Measurements from ENCODE around the gene CPA3.

The CPA3 gene, protein sequence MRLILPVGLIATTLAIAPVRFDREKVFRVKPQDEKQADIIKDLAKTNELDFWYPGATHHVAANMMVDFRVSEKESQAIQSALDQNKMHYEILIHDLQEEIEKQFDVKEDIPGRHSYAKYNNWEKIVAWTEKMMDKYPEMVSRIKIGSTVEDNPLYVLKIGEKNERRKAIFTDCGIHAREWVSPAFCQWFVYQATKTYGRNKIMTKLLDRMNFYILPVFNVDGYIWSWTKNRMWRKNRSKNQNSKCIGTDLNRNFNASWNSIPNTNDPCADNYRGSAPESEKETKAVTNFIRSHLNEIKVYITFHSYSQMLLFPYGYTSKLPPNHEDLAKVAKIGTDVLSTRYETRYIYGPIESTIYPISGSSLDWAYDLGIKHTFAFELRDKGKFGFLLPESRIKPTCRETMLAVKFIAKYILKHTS
- 0 reads per million in 4 donors for total RNA-seq

DNA sequence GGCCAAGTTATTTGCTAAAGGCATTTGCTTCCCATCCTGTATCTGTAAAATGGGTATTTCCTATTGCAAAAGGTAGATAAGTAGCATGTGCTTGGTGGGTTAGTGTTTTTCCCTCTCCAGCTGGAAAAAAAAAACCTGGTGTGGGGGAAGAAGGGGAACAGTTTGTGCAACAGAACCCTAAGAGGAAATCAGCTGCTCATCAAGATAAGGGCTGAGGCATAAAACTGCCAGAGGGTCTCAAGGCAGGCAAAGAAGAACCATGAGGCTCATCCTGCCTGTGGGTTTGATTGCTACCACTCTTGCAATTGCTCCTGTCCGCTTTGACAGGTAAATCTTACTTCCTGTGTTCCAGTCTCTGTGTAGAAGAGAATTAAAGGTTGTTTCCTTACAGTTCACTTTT lies at the start of gene CPA3:
Gene CPA3, plus strand, starts transcription at position 248 of the 400 bp plus-strand sequence. Its CDS starts 12 bp downstream, at position 260.
- no peak for DNase-seq

DNA sequence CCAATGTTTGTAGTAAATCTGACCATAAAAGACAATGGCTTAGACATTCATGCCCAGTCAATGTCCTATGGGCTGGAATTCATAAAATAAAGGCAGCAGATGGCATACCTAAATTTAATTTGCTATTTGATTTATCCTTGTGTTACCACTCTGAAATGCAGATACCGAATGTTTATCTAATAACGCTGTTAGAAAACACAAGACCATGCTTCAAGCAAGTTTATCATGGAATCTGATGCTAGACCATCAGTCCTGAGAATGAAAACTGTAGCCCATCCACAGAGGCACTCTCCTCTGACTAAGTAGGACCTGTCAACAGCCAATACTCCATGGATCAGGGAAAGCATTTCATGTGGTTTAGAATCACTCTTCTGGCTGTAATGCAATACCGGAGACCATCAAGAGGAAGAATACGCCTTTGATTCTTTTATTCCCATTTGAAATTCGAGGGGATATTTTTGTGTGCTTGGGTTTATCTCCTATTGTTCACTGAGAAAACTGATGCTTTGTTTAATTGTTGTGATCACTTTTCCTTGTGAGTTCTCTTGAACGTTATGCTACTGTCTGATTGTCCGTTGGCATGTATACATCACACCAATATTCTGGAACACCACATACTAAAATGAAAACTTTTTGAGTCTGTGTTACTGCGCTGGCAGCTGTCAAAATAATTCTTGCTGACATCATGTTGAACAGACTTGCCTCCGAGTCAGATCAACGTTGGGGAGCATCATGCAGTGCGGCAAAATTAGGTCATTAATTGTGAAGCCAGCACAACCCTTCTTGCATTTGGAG lies 49.6 kb upstream of the CPA3 start:
- DNase-seq: no peak

DNA sequence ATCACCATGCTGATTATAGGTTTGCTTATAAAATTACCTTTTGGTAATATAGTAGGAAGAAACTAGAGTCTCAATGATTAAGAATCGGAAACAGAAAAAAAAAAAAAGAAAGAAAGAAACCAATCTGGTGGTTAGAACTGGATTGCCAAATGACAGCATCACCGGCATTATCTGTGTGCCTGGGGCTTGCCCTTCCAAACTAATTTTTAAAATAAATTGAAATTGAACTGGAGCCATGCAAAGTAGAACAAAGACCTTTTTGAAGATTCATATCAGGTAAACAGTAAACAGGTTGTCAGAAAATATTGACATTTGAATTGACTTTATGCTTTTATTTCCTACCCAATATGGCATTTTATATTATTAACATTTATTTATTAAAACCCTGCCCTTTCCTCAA lies 48.7 kb upstream of the CPA3 start:
- no peak for DNase-seq

DNA sequence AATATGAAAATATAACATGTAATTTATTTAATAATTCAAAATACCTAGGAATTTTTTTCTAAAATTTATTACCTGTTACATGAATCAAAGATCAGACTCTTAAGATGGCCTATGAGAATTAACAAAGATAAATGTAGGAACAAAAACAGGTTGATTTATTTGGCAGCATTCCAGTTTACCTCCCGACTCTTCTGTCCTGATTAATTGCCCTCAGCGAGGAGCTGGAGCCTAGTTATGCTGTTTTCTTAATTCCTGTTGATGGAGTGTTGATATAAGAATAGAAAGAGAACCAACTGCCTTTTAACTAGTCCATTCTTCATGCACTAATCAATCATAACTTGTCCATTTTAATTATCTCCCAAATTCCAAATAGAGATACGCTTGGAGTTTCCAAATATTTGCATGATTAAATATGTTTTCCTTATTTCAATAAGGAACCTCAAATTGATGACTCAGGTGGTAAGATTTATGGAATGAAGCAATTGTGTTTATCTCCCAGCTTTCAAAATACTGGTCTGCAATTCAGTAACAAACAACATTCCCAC lies 48.0 kb upstream of the CPA3 start:
- DNase-seq: no peak

DNA sequence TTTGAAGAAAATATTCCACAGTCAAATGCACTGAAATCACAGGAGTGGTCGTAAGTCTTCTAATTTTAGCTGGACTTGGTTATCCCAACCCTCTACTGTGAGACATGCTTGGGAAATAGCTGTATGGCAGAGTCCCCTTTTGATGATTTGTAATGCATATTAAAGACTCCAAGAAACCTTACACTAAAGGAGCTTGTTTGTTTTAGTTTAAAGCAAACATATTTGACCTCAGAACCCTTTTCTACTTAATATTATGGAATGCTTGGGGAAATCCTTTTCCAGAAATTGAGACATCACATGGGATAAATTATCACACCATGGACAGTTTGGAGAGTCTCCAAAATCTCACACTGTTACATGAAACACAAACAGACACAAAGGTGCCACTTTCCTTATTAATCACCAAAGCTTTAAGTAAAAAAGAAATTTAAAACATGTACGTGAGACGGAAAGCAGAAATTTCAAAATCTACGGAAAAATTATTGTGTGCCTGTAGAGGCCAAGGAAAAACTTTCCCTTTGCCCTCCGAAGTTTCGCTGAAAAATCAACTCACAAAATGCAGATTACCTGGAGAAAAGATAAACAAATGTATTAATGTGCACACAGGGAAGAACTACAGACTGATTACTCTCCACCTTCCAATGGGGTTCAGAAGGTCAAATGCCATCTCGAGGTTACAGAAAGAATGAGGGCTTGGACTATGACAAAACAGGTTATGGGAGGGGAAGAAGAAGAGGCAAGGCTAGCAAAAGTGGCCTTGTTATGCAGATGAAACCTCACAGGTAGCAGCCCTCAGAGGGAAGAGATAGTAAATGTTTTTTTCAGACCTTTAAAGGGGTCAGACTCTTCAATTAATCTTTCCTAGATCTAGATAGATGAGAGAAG lies 44.5 kb upstream of the CPA3 start:
- no peak for DNase-seq

DNA sequence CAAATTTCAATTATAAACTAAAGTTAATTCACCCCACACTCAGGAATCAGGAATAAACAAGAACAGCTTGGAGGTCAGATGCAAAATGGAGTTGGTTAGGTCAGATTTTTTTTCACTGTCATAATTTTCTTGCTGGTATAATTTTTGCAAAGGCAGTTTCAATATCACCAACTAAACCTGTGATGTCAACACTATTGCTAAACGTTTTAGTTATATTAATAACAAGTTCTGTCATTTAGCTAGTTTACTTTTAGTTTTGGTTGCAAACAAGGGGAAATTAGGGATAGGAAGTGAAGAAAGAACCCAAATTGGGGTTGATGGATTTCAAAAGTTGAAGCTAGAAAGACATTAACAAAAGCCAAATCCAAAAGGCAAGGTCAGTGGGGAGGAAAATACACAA lies 42.1 kb upstream of the CPA3 start:
- DNase-seq: no peak

DNA sequence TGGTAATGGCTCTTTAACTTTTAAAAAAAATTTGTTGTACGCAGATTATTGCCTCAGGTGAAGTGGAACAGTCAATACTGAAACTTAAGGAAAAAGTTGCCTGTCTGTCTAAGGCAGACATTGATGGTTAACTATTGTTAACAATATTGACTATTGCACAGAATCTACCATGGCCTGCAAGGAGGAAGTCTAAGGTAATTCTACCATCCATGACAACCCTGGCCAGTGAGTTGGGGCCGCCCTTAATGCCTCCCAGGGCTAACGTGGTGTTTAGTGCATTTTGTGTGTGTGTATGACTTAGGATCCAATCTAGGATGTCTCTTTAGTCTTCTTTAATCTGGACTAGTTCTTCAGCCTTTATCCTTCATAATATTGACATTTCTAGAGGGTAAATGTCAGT lies 39.6 kb upstream of the CPA3 start:
- no peak for DNase-seq

DNA sequence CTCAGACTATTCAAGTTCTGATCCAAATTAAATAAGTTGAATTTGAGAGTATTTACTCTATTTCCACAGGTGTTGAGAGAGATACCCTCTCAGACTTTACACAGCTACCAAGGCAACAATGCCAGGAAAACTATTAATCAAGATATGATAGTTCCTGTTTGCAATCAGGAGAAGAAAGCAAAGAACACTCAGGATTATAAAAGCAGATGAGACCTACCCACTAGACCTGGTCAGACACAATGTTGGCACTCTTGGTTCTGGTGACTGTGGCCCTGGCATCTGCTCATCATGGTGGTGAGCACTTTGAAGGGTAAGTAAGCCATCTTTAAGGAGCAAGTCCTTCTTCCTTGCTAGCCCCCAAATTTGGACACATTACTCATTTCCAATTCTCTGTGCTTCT lies 37.5 kb upstream of the CPA3 start, which contains the start of gene CPB1:
Gene CPB1, plus strand, starts transcription at position 227 of the 400 bp plus-strand sequence. Its CDS starts 13 bp downstream, at position 240.
- DNase-seq: no peak

DNA sequence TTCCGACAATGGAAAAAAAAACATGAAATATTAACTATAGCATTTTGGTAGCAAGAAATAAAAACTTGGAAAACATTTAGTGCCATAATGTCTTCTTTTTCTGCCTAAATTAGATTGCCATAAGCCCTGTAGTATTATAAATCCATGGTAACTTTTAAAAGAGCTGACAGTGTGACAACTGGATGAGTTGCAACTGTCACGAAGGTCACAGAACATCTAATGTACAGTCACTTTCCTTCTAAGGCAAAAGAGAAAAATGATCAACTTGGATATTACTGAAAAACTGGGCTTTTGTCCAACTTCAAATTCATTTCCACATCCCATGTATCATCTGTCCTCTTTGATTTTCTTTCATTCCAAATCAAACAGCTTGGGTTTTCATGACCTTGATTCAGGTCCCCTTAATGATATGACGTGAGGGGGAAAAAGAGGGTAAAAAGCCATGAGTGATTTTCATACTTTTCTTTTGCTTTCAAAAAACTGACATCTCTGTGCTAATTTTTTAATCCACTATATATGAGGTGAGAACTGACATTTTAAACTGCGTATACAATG lies 36.9 kb upstream of the CPA3 start:
- no peak for DNase-seq

DNA sequence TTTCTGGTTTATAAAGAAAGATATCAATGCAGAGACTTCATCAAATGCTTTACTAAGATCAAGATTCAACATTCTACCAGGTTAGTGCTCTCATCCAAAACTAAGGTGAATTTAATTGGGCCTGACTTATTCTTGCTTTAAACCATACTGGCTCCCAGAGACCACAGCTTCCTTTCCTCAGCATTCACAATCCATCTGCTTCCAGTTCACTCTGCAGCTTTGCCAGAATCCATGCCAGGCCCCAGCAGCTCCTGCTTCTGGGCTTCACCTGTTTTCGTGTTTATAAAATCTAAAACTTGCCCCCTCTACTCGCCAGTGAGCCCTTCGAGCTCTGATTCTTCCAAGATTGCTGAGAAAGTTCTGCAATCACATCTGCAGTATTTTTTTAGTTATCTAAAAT lies 35.2 kb upstream of the CPA3 start:
- DNase-seq: no peak

DNA sequence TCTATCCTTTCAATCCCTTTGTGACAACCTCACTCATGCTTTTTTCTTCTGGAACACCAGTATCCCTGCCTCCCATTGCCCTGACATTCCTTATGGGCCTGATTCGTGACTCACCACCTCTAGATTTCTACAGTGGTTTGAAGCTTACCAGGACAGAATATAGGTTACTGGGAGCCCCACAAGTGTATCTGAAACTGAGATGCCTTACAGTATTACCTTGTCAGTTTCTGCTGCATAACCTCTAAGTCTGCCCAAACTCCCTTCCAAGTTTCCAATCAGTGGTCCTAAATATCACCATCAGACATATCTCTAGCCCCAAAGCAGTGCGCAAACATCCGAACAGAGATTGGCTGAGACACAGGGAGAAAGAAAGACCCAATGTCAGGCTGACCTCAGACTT lies 31.9 kb upstream of the CPA3 start:
- no peak for DNase-seq

DNA sequence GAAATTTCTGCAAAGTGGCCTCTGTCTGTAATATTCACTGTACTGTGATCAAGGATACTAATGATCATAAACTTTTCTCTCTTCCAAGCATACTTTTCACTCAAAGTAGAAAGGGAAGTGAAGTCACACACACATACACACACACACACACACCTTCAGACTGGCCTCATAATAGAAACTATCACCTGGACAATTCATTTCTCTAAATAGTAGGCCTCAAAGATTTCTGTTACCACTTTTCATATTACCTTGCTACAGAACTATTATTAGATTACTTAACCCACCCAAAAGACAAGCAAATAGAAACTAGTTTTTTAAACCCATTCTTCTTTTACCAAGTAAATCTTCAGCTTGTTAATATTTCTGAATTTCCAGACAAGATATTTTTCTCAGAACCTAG lies 25.3 kb upstream of the CPA3 start:
- DNase-seq: no peak

DNA sequence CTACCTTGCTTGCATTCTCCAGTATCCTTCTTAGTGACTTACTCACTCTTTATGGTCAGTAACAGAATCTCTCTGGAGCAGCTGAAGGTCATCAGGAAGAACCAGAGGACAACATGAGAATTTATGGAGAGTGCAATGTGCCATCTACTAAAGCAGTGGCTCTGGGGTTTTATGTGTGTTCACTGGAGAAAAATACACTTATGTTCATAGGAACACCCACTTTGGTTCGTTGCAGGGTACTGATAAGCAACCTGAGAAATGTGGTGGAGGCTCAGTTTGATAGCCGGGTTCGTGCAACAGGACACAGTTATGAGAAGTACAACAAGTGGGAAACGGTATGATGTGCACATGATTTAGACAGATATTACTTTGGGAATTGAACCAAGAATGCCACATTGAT lies 24.6 kb upstream of the CPA3 start:
- DNase-seq: no peak

DNA sequence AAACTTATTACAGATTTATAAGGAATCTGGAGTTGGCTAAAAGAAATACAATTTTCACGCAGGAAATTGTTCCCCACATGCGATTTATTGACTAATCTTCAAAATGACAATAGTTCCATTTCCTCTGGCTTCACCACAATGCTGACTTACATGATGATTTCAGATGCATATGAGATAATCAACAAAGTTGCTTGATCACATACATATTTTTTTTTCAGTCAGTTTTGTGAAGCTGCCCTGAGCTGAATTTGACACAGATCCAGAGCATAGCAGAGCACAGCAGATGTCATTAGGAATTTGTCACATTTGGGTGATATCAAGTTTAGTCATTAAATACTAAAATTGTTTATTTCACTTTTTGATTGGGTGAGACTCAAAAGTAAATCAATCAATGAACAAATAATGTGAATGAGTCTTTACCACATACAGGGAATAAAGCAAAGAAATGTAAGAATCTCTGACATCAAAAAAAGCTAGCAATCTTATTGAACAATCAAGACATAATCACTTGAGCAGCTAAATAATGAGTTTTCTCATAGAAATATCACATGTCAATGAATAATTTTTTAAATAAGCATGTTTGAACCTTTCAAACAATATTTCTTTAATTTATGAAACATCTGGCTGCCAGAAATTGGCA lies 19.2 kb upstream of the CPA3 start:
- DNase-seq: no peak

DNA sequence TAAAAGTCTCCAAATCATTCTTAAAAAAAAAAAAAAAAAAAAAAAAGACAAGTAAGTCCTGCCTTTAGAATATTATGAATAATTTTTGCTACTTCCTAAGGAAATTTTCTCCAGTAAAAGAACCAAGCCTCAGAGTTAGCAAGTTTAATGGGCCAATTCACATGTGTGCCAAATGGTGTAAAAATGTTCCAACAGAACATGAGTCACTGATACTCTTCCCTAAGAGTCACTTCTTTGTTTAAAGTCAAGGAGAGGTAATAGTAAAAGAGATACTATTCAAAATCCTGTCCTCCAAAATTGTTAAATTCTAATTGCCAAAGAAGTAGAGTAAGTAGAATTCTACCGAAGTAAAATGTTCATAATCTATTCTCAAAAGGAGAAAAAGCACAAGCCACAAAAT lies 17.7 kb upstream of the CPA3 start:
- DNase-seq: no peak

DNA sequence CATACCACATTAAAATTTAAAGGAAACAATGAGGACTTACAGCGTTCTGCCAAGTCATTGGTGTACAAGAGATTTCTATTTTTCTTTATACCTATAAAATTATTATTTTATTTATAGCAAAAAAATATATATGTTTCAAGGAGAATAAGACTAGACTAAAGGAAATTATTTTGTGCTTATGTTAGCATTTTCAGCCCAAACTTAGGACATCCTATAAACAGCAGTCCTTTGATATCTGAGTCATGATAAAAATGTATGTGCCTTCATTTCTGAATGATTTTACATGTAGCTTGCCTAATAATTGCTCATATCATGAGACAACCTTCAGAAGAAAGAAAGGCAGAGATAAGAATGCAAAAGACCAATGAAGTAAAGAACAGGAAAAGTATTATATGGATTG lies 16.7 kb upstream of the CPA3 start:
- DNase-seq: no peak

DNA sequence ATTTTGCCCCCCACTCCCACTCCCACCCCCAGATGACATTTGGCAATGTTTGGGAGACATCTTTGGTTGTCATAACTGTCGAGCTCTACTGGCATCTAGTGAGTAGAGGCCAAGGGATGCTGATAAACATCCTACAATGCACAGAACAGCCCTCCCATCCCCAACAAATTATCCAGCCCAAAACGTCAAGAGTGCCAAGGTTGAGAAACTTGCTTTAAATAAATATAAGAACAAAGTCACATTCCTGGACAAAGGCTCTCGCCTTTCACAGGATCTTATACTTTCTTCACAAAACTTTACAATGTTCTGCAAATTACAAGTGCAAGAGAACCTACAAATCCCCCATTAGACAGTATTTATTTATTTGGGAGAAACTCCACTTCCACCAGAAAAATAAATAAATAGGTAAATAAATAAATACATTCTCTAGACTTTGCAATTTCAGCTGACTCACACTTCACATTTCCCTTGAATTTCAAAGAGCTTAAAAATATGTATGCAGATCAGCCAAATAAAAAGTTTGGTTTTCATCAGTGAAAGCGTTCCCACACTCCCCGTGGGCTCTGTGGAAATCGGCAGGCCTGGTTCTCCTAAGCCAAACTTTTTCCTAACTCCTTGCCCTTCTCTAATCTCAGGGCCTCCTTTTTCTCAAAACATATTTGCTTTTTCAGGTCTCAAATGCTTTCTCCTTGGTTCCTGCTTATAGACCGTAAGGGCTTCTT lies 12.7 kb upstream of the CPA3 start:
- DNase-seq: no peak

DNA sequence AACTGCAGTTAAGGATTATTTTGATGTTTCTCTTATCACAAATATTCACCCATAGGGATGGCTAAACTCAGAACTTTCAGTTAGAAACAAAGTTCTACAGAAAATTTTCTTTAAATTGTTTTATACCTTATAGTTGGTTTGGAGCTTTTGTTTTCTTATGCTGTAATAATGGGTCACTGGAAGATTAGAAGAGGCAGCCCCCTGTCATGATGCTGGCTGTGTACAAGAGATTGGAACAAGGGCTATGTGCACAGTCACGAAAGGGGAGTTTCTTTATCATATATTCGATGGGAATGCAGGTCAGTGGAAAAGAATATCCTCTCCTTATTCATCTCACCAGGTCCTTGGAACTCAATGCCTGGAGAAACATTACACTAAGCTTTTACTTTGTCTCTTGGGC lies 12.0 kb upstream of the CPA3 start:
- DNase-seq: no peak

DNA sequence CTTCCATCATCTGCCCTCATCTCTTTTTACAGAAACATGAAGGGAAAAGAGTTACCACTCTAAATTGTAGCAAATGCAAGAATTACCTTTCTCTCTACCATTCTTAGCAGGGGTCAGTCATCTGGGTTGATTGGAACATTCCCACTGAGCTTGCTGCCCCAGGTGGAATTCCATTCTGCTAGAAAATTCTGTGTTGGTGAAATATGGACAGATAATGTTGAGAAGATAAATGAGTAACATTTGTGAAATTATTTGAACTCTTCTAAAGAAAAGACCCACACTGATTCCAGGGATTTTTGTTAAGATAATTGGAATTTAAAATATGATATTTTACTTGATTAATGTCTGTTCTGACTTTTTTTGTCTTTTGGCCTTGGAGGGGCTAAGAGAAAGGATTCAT lies 11.0 kb upstream of the CPA3 start:
- no peak for DNase-seq

DNA sequence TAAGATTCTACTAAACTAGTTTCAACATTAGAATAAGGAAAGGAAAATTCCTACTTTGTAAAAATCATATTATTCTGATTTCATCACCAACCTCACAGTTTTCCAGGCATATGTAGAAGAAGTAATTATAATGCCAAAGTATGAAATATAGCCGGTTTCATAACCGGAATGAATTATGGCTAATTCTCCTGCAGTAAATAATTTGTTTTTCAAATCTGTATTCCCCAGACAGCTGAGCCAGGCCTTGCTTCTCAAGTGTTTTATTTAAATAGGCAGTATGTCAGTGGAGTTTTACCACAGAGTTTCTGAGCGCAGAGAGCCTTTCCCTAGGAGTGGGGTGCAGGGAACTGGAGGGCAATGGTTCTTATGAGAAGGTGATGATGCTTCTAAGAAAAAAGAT lies 8.7 kb upstream of the CPA3 start:
- DNase-seq: no peak

DNA sequence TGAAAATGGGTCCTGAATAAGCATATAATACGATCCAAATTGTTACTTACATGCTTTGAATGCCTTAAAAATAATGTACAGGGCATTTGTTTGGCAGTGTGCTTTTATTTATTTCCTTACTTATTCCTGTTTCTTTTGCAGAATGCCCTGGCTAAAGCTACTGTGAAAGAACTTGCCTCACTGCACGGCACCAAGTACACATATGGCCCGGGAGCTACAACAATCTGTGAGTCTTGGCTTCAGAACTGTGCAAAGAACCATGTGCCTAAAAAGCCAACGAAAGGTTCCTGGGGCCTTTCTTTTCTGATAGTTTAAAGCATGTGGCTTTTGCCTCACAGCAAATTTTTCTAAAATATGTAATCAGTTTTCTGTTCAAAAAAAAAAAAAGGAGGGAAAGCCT lies 7.8 kb upstream of the CPA3 start:
- no peak for DNase-seq
